WTC11 (cell line): ENCODE data around the gene ACAD9. TPM values are rescaled to one million over a fixed set of nuclear protein-coding genes. Genes with fewer than 3 reads are reported as not detected.
A peak's percentile ranks its signal among the peaks of the same experiment; 100 is the strongest.

Source experiments
- CBFB ChIP-seq: sonication (generic); formaldehyde crosslinking; IDR thresholded peaks from 2 replicates; pipeline ENCODE4 v1.8.1; 2022; ENCODE audit warnings: mild to moderate bottlenecking, low read depth, missing genetic modification reagents
- CDX4 ChIP-seq: fragments of 250-450 bp; sonication (Bioruptor Pico); IDR thresholded peaks from 2 replicates; pipeline ENCODE4 v1.9.0; 2021; ENCODE audit warnings: moderate library complexity, mild to moderate bottlenecking, inconsistent platforms, borderline replicate concordance
- CREB1 ChIP-seq: sonication (generic); formaldehyde crosslinking; IDR thresholded peaks from 2 replicates; pipeline ENCODE4 v1.8.0; 2023; ENCODE audit warnings: mild to moderate bottlenecking, missing genetic modification reagents
- E2F1 ChIP-seq: sonication (generic); formaldehyde crosslinking; IDR thresholded peaks from 2 replicates; pipeline ENCODE4 v1.8.0; 2022; ENCODE audit warnings: mild to moderate bottlenecking, missing genetic modification reagents
- E2F5 ChIP-seq: sonication (generic); formaldehyde crosslinking; IDR thresholded peaks from 2 replicates; pipeline ENCODE4 v1.8.1; 2022; ENCODE audit warnings: mild to moderate bottlenecking, moderate library complexity, missing genetic modification reagents
- ESRRA ChIP-seq: sonication (generic); formaldehyde crosslinking; IDR thresholded peaks from 2 replicates; pipeline ENCODE4 v1.8.1; 2022; ENCODE audit warnings: mild to moderate bottlenecking, missing genetic modification reagents, borderline replicate concordance
- ETV6 ChIP-seq: sonication (generic); formaldehyde crosslinking; IDR thresholded peaks from 2 replicates; pipeline ENCODE4 v1.8.1; 2022; ENCODE audit warnings: mild to moderate bottlenecking, missing genetic modification reagents
- FOXJ3 ChIP-seq: sonication (generic); formaldehyde crosslinking; IDR thresholded peaks from 2 replicates; pipeline ENCODE4 v1.9.0; 2021; ENCODE audit warnings: missing genetic modification reagents, mild to moderate bottlenecking, borderline replicate concordance
- FOXK1 ChIP-seq: sonication (generic); formaldehyde crosslinking; IDR thresholded peaks from 2 replicates; pipeline ENCODE4 v1.8.0; 2022; ENCODE audit warnings: mild to moderate bottlenecking, moderate library complexity, missing genetic modification reagents
- FOXP4 ChIP-seq: sonication (generic); formaldehyde crosslinking; IDR thresholded peaks from 2 replicates; pipeline ENCODE4 v1.8.0; 2022; ENCODE audit warnings: mild to moderate bottlenecking, missing genetic modification reagents
- HMGXB4 ChIP-seq: sonication (generic); formaldehyde crosslinking; IDR thresholded peaks from 2 replicates; pipeline ENCODE4 v1.8.1; 2023; ENCODE audit warnings: mild to moderate bottlenecking, moderate library complexity, missing genetic modification reagents
- JAZF1 ChIP-seq: fragments of 250-450 bp; sonication (Bioruptor Pico); IDR thresholded peaks from 2 replicates; pipeline ENCODE4 v1.9.0; 2021; ENCODE audit warnings: moderate library complexity, mild to moderate bottlenecking, inconsistent platforms
- KAT7 ChIP-seq: sonication (generic); formaldehyde crosslinking; IDR thresholded peaks from 2 replicates; pipeline ENCODE4 v1.8.1; 2023; ENCODE audit warnings: missing genetic modification reagents, mild to moderate bottlenecking, borderline replicate concordance
- NFE2L1 ChIP-seq: sonication (generic); formaldehyde crosslinking; IDR thresholded peaks from 2 replicates; pipeline ENCODE4 v1.8.1; 2023; ENCODE audit warnings: missing genetic modification reagents
- STAT6 ChIP-seq: sonication (generic); formaldehyde crosslinking; conservative IDR thresholded peaks from 2 replicates; pipeline ENCODE4 v1.8.1; 2023; ENCODE audit warnings: mild to moderate bottlenecking, low read depth, missing genetic modification reagents, moderate library complexity
- TCF7 ChIP-seq: sonication (generic); formaldehyde crosslinking; IDR thresholded peaks from 2 replicates; pipeline ENCODE4 v1.8.0; 2022; ENCODE audit warnings: mild to moderate bottlenecking, low read depth, missing genetic modification reagents, moderate library complexity
- USF1 ChIP-seq: sonication (generic); formaldehyde crosslinking; IDR thresholded peaks from 2 replicates; pipeline ENCODE4 v1.8.0; 2022; ENCODE audit warnings: mild to moderate bottlenecking, missing genetic modification reagents
- USF2 ChIP-seq: sonication (generic); formaldehyde crosslinking; IDR thresholded peaks from 2 replicates; pipeline ENCODE4 v1.8.1; 2023; ENCODE audit warnings: mild to moderate bottlenecking, missing genetic modification reagents, moderate library complexity
- ZNF138 ChIP-seq: sonication (generic); formaldehyde crosslinking; conservative IDR thresholded peaks from 2 replicates; pipeline ENCODE4 v1.8.1; 2022; ENCODE audit warnings: mild to moderate bottlenecking, moderate library complexity, missing genetic modification reagents
- ZNF219 ChIP-seq: sonication (generic); formaldehyde crosslinking; IDR thresholded peaks from 2 replicates; pipeline ENCODE4 v1.8.0; 2023; ENCODE audit warnings: missing genetic modification reagents, mild to moderate bottlenecking, borderline replicate concordance
- ZNF232 ChIP-seq: sonication (generic); formaldehyde crosslinking; IDR thresholded peaks from 2 replicates; pipeline ENCODE4 v1.8.0; 2022; ENCODE audit warnings: mild to moderate bottlenecking, missing genetic modification reagents
- ZNF281 ChIP-seq: sonication (generic); formaldehyde crosslinking; IDR thresholded peaks from 2 replicates; pipeline ENCODE4 v1.8.0; 2023; ENCODE audit warnings: mild to moderate bottlenecking, missing genetic modification reagents
- ZNF317 ChIP-seq: sonication (generic); formaldehyde crosslinking; IDR thresholded peaks from 2 replicates; pipeline ENCODE4 v1.8.1; 2023; ENCODE audit warnings: low read depth, mild to moderate bottlenecking, moderate library complexity, missing genetic modification reagents, borderline replicate concordance
- total RNA-seq: library from RNA; stranded (reverse); gene quantifications from 3 replicates; pipeline ENCODE4 v1.2.3, GENCODE V29; 2021

Gene ACAD9
- total RNA-seq, 1 experiment from 2014 or later, result 31.2 TPM

GRCh38 chr3:128879125-128879969, at the start of gene ACAD9 (continued):
- TF ChIP-seq ZNF317 (CRISPR knock-in tag) (0 out of 2 replicates have a peak, but pooled peaks have one; percentile 32), CREB1 (peak; percentile 98), CBFB (peak; percentile 53; the same call in 1 of the 2 replicates), USF1 (CRISPR knock-in tag) (peak; percentile 99), FOXP4 (CRISPR knock-in tag) (peak; percentile 95), ZNF281 (CRISPR knock-in tag) (0 out of 2 replicates have a peak, but pooled peaks have one; percentile 73), KAT7 (CRISPR knock-in tag) (peak; percentile 67; the same call in 1 of the 2 replicates), E2F5 (CRISPR knock-in tag) (peak; percentile 100), USF2 (peak; percentile 99), ESRRA (CRISPR knock-in tag) (peak; percentile 88), FOXK1 (peak; percentile 97), FOXJ3 (CRISPR knock-in tag) (0 out of 2 replicates have a peak, but pooled peaks have one; percentile 56), ZNF138 (CRISPR knock-in tag) (peak; percentile 39; the same call in 1 of the 2 replicates), STAT6 (CRISPR knock-in tag) (no peak), HMGXB4 (CRISPR knock-in tag) (peak; percentile 64; the same call in 1 of the 2 replicates), NFE2L1 (CRISPR knock-in tag) (peak; percentile 98), CDX4 (no peak), TCF7 (CRISPR knock-in tag) (peak; percentile 91; the same call in 1 of the 2 replicates), E2F1 (peak; percentile 68), JAZF1 (CRISPR knock-in tag) (no peak), ETV6 (CRISPR knock-in tag) (peak; percentile 97), ZNF232 (0 out of 2 replicates have a peak, but pooled peaks have one; percentile 66), ZNF219 (CRISPR knock-in tag) (peak; percentile 16; the same call in 1 of the 2 replicates)
